Colonic mucosa (tissue), 4 donors: Measurements from ENCODE around the gene SRPK1. TPM values are rescaled to one million over a fixed set of nuclear protein-coding genes. Genes with fewer than 3 reads are reported as not detected.
A peak's percentile ranks its signal among the peaks of the same experiment; 100 is the strongest.

Experiments used
- DNase-seq: peaks from one replicate; pipeline ENCODE4 v3.0.0-alpha.2; 2020
- H3K27ac ChIP-seq: fragments of 200-600 bp; one replicate; pipeline ENCODE4 v1.8.0; 2021
- H3K27me3 ChIP-seq: fragments of 200-600 bp; one replicate; pipeline ENCODE4 v1.8.0; 2021
- H3K36me3 ChIP-seq: fragments of 200-600 bp; one replicate; pipeline ENCODE4 v1.8.0; 2021
- H3K4me1 ChIP-seq: fragments of 200-600 bp; one replicate; pipeline ENCODE4 v1.8.0; 2021; ENCODE audit warnings: mild to moderate bottlenecking
- H3K4me3 ChIP-seq: fragments of 200-600 bp; one replicate; pipeline ENCODE4 v1.8.0; 2021
- H3K9ac ChIP-seq, 2 donors: one replicate each; pipeline ENCODE4 v1.7.0; 2013; ENCODE audit warnings: control low read depth in 2 of 2, low read depth in 2 of 2, low read length in 2 of 2
- H3K9me3 ChIP-seq: fragments of 200-600 bp; one replicate; pipeline ENCODE4 v1.8.0; 2021
- CTCF ChIP-seq: fragments of 200-600 bp; IDR thresholded peaks from one replicate; pipeline ENCODE4 v1.8.0; 2022; ENCODE audit warnings: antibody characterized with exemption, mild to moderate bottlenecking
- intact Hi-C: fragments of 100-400 bp; cut with DNase I; formaldehyde crosslinking; loops from one replicate; pipeline ENCODE4 v1.14.1; 2022
- total RNA-seq, 2 donors: library from RNA; stranded (reverse); fragmentation: NEBNext Ultra II Directional in 1 of 2; extraction: Animal tissue kit (Norgen Biotek cat#: 25700) in 1 of 2; gene quantifications; one replicate each; pipeline ENCODE4 v1.2.1, GENCODE V29; 2021
- donor health status: healthy.
- donor health status: DM: no; HTN: no; CAD: no.
- donor health status: DM: no; HTN: no; CAD: no.

The SRPK1 gene
- total RNA-seq, 2 donors from 2014 or later, result 89.4 to 111 TPM

DNA sequence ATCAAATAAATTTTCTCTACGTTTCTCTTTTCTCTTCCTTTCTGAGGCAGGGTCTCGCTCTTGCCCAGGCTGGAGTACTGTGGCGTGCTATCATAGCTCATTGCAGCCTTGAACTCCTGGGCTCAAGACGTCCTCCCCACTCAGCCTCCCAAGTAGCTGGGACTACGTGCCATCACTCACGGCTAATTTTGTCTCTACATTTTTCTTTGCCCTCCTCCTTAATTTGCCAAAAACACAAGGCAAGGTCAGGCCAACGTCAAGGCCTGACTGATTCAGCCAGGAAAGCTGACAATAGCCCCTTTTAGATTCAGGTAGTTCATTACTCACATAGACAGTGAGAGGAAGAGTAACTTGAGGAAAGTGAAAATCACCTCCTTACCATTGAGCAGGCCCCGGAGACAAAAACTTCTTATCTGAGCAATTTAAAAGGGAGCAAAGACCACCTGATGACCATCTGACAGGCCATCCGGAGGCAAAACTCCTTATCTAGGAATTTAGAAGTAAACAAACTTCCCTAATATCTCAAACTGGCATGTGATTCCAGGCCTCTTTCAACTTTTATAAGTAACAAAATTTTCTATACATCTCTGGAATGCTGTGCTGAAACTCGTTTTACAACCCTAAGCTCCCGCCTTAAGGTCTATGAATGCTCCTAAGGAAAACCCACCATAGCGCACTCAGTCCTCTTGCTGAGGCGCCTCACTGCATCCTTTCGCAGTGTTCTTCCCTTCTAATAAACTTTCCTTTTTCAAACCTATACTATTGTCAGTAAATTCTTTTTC lies 42.1 kb upstream of the SRPK1 start:
- Histone ChIP-seq H3K27me3 (no peaks in the 10 kb centered on the region), H3K9me3 (no peaks in the 10 kb centered on the region), H3K4me3 (no peak overlapping the region), H3K9ac (no peak overlapping the region), H3K4me1 (no peaks in the 10 kb centered on the region), H3K36me3 (no peaks in the 10 kb centered on the region), H3K27ac (no peak overlapping the region)
- no peak for DNase-seq
- TF ChIP-seq CTCF, result no peak
- intact Hi-C loops, result no loop called here

GRCh38 chr6:35960187-35960586 lies 39.3 kb upstream of the SRPK1 start:
- no peak for TF ChIP-seq CTCF
- DNase-seq, result no peak
- intact Hi-C loops, result no loop called here
- Histone ChIP-seq H3K27ac (no peak overlapping the region), H3K36me3 (no peaks in the 10 kb centered on the region), H3K4me1 (no peaks in the 10 kb centered on the region), H3K27me3 (no peaks in the 10 kb centered on the region), H3K4me3 (no peak overlapping the region), H3K9ac (no peak overlapping the region), H3K9me3 (no peaks in the 10 kb centered on the region)

DNA sequence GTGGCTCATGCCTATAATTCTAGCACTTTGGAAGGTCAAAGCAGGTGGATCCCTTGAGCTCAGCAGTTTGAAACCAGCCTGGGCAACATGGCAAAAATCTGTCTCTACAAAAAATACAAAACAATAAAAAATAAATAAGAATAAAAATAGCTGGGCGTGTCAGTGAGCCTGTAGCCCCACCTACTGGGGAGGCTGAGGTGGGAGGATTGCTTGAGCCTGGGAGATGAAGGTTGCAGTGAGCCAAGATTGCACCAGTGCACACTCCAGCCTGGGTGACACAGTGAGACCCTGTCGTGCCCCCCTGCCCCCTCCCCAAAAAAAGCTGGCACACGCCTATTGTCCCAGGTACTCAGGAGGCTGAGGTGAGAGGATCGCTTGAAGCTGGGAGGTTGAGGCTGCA lies 35.1 kb upstream of the SRPK1 start:
- H3K27me3 ChIP-seq, result no peaks in the 10 kb centered on the region
- H3K4me1 ChIP-seq, result no peaks in the 10 kb centered on the region
- peak; percentile 20 for TF ChIP-seq CTCF
- no peak overlapping the region for H3K4me3 ChIP-seq
- H3K9me3 ChIP-seq, result no peaks in the 10 kb centered on the region
- intact Hi-C loops, result no loop called here
- no peak for DNase-seq
- H3K9ac ChIP-seq, result no peak overlapping the region
- no peak overlapping the region for H3K27ac ChIP-seq
- no peaks in the 10 kb centered on the region for H3K36me3 ChIP-seq

DNA sequence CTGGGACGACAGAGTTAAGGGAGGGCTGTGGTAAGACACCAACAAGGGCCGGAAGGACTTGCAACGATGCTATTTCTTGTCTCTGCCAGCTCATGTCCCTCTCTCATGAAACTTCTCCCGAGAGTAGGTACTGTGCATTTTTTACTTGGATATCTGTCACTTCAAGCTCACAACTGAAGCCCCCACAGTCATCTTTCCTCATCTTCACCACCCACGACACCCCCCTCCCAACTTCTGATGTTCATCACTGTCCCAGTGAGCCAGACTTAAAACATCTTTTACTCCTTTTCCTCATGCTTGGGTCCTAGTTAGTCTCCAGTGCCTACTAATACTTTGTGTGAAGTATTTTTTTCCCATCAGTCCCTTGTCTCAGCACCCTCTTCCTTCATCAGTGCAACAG lies 34.6 kb upstream of the SRPK1 start:
- TF ChIP-seq CTCF, result no peak
- Histone ChIP-seq H3K36me3 (no peaks in the 10 kb centered on the region), H3K9ac (no peak overlapping the region), H3K4me1 (no peaks in the 10 kb centered on the region), H3K27me3 (no peaks in the 10 kb centered on the region), H3K27ac (no peak overlapping the region), H3K4me3 (no peak overlapping the region), H3K9me3 (no peaks in the 10 kb centered on the region)
- no peak for DNase-seq
- intact Hi-C loops, result no loop called here

DNA sequence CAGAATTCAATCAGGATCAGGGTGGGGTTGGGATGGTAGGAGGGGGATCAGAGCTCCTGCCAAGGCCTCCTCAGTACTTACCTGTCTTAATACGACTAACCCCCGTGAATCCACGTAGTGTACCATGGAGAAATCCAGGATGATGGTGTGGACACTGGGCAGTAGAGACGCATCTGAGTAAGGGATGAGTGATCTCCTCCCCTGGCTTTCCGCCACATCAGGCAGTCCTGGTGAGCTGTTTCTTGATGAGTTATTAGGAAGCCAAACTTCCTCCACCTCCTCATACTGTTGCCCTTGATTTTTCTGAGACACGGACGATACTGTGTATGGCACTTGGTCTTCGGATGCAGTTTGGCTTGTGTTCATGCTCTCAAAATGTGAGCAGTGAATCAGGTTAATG lies 34.2 kb upstream of the SRPK1 start:
- no peak for TF ChIP-seq CTCF
- DNase-seq, result no peak
- Histone ChIP-seq H3K27ac (no peak overlapping the region), H3K4me1 (no peaks in the 10 kb centered on the region), H3K9ac (no peak overlapping the region), H3K9me3 (no peaks in the 10 kb centered on the region), H3K36me3 (no peaks in the 10 kb centered on the region), H3K27me3 (no peaks in the 10 kb centered on the region), H3K4me3 (no peak overlapping the region)
- intact Hi-C loops, result no loop called here
